ENCODE results near the gene MCC. TPM values are rescaled to one million over a fixed set of nuclear protein-coding genes. Genes with fewer than 3 reads are reported as not detected.

The MCC gene
- total RNA-seq, 1 donor from 2014 or later, result 20.6 TPM

DNA sequence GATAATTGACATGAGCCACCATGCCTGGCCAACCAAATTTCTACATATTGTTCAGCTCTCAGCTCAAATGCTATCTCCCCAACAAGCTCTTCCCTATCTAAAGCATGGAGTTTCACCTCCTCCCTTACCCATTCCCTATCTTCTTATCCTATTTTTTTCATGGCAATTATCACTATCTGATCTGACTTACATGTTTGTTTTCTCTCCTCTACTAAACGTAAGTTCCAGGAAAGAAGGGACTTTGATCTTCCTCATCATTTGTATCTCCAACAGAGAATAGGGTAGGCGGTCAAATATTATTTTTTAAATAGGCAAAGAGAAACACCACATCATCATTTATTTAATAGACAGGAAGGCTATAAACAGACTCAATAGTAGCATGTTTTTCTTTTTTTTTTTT, 381.4 kb downstream of the MCC start:
- TF ChIP-seq, protein P1, sequence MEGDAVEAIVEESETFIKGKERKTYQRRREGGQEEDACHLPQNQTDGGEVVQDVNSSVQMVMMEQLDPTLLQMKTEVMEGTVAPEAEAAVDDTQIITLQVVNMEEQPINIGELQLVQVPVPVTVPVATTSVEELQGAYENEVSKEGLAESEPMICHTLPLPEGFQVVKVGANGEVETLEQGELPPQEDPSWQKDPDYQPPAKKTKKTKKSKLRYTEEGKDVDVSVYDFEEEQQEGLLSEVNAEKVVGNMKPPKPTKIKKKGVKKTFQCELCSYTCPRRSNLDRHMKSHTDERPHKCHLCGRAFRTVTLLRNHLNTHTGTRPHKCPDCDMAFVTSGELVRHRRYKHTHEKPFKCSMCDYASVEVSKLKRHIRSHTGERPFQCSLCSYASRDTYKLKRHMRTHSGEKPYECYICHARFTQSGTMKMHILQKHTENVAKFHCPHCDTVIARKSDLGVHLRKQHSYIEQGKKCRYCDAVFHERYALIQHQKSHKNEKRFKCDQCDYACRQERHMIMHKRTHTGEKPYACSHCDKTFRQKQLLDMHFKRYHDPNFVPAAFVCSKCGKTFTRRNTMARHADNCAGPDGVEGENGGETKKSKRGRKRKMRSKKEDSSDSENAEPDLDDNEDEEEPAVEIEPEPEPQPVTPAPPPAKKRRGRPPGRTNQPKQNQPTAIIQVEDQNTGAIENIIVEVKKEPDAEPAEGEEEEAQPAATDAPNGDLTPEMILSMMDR (IDR thresholded peaks at IDR 0.05), result no peak
- DNase-seq (no peak), ATAC-seq (no peak)
- no peaks in the 10 kb centered on the region for H3K9me3 ChIP-seq
- H3K27ac ChIP-seq, result no peak overlapping the region
- H3K27me3 ChIP-seq (ENCODE audit: low read depth), result no peaks in the 10 kb centered on the region
- H3K4me3 ChIP-seq, result no peak overlapping the region
- H3K36me3 ChIP-seq, result peaks cover 3% of the 10 kb centered on the region
- intact Hi-C loops (cut with DNase I), result no loop called here
- no peaks in the 10 kb centered on the region for H3K4me1 ChIP-seq

DNA sequence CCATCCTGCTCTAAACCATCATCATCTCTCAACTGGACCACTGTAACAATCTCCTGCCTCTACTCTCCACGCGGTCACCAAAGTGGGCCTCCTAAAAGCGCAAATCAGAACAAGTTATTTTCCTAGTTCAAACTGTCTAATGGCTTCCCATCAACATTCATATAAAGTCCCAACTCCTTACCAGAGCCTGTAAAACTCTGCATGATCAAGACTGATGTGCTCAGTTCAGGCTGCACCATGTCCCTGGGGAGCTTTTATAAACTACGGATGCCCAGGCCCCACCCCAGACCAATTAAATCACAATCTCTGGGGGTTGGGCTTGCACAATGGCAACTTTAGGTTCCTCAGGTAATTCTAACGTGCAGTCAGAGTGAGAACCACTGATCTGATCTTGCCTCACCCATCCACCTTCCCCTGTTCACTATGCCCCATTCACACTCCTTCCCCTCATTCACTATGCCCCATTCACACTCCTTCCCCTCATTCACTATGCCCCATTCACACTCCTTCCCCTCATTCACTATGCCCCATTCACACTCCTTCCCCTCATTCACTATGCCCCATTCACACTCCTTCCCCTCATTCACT, 382.5 kb downstream of the MCC start:
- intact Hi-C loops (cut with DNase I), result no loop called here
- Histone ChIP-seq H3K27me3 (ENCODE audit: low read depth) (no peaks in the 10 kb centered on the region), H3K9me3 (no peaks in the 10 kb centered on the region), H3K36me3 (peaks cover 3% of the 10 kb centered on the region), H3K4me3 (no peak overlapping the region), H3K4me1 (no peaks in the 10 kb centered on the region), H3K27ac (no peak overlapping the region)
- TF ChIP-seq, protein P1 (IDR thresholded peaks at IDR 0.05), result no peak
- ATAC-seq (no peak), DNase-seq (no peak)

DNA sequence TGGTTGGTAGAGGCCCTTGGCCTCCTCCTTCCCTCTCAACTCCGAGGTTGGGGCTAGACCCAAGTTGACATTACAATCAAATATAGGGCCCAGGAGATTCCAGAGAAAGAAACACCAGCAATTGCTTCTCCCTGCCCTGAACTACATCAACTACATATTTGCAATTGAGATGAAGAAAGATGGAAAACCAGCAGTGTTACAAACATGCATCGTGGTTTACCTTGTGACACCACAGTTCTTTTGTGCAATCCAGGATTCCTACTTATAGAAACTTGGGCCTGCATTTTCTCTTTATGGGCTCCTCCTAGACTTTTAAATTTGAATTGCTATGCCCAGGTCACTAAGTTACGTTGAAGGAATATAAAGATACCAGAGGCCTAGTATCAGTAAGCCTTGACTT, 384.9 kb downstream of the MCC start:
- ATAC-seq (no peak), DNase-seq (no peak)
- TF ChIP-seq, protein P1 (IDR thresholded peaks at IDR 0.05), result no peak
- Histone ChIP-seq H3K4me1 (no peaks in the 10 kb centered on the region), H3K9me3 (no peaks in the 10 kb centered on the region), H3K27me3 (ENCODE audit: low read depth) (no peaks in the 10 kb centered on the region), H3K36me3 (peaks cover 5% of the 10 kb centered on the region), H3K27ac (no peak overlapping the region), H3K4me3 (no peak overlapping the region)
- intact Hi-C loops (cut with DNase I), result no loop called here

- Histone ChIP-seq H3K4me1 (no peaks in the 10 kb centered on the region), H3K27me3 (ENCODE audit: low read depth) (no peaks in the 10 kb centered on the region), H3K9me3 (no peaks in the 10 kb centered on the region), H3K36me3 (peaks cover 11% of the 10 kb centered on the region), H3K27ac (no peak overlapping the region), H3K4me3 (no peak overlapping the region)
- intact Hi-C loops (cut with DNase I), result no loop called here
- DNase-seq (no peak), ATAC-seq (no peak)
- TF ChIP-seq, protein P1 (IDR thresholded peaks at IDR 0.05), result no peak
Measured at GRCh38 chr5:113102121-113102531, 386.1 kb downstream of the MCC start.

- H3K4me3 ChIP-seq, result no peak overlapping the region
- H3K27ac ChIP-seq, result no peak overlapping the region
- H3K9me3 ChIP-seq, result no peaks in the 10 kb centered on the region
- H3K27me3 ChIP-seq (ENCODE audit: low read depth), result no peaks in the 10 kb centered on the region
- intact Hi-C loops (cut with DNase I), result no loop called here
- ATAC-seq, result no peak
- DNase-seq, result no peak
- TF ChIP-seq, protein P1 (IDR thresholded peaks at IDR 0.05), result no peak
- no peaks in the 10 kb centered on the region for H3K4me1 ChIP-seq
- H3K36me3 ChIP-seq, result peaks cover 11% of the 10 kb centered on the region
Measured at GRCh38 chr5:113100981-113101380, 387.3 kb downstream of the MCC start.
